ENCODE data around the gene DCHS1.

DNA sequence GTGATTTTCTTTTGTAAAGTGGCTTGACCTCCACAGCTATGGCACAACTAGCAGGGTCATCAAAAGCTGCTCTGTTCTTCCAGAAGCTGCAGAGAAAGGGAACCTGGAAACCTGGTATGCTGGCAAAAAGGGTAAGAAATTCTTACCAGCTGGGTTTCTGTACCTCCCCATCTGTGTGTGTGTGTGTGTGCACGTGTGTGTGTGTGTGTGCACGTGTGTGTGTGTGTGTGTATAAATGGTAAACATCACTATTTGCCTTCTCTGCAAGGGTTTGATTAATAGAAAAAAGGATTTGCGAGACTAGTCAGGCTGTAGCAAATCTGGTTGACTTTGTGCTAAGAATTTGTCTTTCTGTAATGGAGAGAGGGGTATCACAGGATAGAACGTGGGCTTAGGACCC lies 32.3 kb upstream of the DCHS1 start:
- TF ChIP-seq, protein P1, sequence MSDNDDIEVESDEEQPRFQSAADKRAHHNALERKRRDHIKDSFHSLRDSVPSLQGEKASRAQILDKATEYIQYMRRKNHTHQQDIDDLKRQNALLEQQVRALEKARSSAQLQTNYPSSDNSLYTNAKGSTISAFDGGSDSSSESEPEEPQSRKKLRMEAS (CRISPR knock-in tag; IDR thresholded peaks at IDR 0.05) = no peak
- TF ChIP-seq, protein P2, sequence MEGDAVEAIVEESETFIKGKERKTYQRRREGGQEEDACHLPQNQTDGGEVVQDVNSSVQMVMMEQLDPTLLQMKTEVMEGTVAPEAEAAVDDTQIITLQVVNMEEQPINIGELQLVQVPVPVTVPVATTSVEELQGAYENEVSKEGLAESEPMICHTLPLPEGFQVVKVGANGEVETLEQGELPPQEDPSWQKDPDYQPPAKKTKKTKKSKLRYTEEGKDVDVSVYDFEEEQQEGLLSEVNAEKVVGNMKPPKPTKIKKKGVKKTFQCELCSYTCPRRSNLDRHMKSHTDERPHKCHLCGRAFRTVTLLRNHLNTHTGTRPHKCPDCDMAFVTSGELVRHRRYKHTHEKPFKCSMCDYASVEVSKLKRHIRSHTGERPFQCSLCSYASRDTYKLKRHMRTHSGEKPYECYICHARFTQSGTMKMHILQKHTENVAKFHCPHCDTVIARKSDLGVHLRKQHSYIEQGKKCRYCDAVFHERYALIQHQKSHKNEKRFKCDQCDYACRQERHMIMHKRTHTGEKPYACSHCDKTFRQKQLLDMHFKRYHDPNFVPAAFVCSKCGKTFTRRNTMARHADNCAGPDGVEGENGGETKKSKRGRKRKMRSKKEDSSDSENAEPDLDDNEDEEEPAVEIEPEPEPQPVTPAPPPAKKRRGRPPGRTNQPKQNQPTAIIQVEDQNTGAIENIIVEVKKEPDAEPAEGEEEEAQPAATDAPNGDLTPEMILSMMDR (IDR thresholded peaks at IDR 0.05) = no peak
- TF ChIP-seq, protein P3, sequence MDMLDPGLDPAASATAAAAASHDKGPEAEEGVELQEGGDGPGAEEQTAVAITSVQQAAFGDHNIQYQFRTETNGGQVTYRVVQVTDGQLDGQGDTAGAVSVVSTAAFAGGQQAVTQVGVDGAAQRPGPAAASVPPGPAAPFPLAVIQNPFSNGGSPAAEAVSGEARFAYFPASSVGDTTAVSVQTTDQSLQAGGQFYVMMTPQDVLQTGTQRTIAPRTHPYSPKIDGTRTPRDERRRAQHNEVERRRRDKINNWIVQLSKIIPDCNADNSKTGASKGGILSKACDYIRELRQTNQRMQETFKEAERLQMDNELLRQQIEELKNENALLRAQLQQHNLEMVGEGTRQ (CRISPR knock-in tag; IDR thresholded peaks at IDR 0.05) = no peak
- TF ChIP-seq ZNF138 (CRISPR knock-in tag; conservative IDR thresholded peaks at IDR 0.05) (no peak), ESRRA (CRISPR knock-in tag; IDR thresholded peaks at IDR 0.05; ENCODE audit: borderline replicate concordance) (no peak), TEAD1 (CRISPR knock-in tag; IDR thresholded peaks at IDR 0.05) (no peak), ZNF121 (CRISPR knock-in tag; IDR thresholded peaks at IDR 0.05) (no peak), SP1 (CRISPR knock-in tag; conservative IDR thresholded peaks at IDR 0.05) (no peak)
- TF ChIP-seq, protein P4, sequence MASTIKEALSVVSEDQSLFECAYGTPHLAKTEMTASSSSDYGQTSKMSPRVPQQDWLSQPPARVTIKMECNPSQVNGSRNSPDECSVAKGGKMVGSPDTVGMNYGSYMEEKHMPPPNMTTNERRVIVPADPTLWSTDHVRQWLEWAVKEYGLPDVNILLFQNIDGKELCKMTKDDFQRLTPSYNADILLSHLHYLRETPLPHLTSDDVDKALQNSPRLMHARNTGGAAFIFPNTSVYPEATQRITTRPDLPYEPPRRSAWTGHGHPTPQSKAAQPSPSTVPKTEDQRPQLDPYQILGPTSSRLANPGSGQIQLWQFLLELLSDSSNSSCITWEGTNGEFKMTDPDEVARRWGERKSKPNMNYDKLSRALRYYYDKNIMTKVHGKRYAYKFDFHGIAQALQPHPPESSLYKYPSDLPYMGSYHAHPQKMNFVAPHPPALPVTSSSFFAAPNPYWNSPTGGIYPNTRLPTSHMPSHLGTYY (CRISPR knock-in tag; IDR thresholded peaks at IDR 0.05) = no peak
- TF ChIP-seq, protein P5, sequence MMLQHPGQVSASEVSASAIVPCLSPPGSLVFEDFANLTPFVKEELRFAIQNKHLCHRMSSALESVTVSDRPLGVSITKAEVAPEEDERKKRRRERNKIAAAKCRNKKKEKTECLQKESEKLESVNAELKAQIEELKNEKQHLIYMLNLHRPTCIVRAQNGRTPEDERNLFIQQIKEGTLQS (CRISPR knock-in tag; conservative IDR thresholded peaks at IDR 0.05) = no peak
- TF ChIP-seq, protein P6, sequence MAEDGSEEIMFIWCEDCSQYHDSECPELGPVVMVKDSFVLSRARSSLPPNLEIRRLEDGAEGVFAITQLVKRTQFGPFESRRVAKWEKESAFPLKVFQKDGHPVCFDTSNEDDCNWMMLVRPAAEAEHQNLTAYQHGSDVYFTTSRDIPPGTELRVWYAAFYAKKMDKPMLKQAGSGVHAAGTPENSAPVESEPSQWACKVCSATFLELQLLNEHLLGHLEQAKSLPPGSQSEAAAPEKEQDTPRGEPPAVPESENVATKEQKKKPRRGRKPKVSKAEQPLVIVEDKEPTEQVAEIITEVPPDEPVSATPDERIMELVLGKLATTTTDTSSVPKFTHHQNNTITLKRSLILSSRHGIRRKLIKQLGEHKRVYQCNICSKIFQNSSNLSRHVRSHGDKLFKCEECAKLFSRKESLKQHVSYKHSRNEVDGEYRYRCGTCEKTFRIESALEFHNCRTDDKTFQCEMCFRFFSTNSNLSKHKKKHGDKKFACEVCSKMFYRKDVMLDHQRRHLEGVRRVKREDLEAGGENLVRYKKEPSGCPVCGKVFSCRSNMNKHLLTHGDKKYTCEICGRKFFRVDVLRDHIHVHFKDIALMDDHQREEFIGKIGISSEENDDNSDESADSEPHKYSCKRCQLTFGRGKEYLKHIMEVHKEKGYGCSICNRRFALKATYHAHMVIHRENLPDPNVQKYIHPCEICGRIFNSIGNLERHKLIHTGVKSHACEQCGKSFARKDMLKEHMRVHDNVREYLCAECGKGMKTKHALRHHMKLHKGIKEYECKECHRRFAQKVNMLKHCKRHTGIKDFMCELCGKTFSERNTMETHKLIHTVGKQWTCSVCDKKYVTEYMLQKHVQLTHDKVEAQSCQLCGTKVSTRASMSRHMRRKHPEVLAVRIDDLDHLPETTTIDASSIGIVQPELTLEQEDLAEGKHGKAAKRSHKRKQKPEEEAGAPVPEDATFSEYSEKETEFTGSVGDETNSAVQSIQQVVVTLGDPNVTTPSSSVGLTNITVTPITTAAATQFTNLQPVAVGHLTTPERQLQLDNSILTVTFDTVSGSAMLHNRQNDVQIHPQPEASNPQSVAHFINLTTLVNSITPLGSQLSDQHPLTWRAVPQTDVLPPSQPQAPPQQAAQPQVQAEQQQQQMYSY (CRISPR knock-in tag; IDR thresholded peaks at IDR 0.05) = no peak
- TF ChIP-seq, protein P7, sequence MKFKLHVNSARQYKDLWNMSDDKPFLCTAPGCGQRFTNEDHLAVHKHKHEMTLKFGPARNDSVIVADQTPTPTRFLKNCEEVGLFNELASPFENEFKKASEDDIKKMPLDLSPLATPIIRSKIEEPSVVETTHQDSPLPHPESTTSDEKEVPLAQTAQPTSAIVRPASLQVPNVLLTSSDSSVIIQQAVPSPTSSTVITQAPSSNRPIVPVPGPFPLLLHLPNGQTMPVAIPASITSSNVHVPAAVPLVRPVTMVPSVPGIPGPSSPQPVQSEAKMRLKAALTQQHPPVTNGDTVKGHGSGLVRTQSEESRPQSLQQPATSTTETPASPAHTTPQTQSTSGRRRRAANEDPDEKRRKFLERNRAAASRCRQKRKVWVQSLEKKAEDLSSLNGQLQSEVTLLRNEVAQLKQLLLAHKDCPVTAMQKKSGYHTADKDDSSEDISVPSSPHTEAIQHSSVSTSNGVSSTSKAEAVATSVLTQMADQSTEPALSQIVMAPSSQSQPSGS (CRISPR knock-in tag; IDR thresholded peaks at IDR 0.05; ENCODE audit: borderline replicate concordance, low read depth) = no peak
- TF ChIP-seq, protein P8, sequence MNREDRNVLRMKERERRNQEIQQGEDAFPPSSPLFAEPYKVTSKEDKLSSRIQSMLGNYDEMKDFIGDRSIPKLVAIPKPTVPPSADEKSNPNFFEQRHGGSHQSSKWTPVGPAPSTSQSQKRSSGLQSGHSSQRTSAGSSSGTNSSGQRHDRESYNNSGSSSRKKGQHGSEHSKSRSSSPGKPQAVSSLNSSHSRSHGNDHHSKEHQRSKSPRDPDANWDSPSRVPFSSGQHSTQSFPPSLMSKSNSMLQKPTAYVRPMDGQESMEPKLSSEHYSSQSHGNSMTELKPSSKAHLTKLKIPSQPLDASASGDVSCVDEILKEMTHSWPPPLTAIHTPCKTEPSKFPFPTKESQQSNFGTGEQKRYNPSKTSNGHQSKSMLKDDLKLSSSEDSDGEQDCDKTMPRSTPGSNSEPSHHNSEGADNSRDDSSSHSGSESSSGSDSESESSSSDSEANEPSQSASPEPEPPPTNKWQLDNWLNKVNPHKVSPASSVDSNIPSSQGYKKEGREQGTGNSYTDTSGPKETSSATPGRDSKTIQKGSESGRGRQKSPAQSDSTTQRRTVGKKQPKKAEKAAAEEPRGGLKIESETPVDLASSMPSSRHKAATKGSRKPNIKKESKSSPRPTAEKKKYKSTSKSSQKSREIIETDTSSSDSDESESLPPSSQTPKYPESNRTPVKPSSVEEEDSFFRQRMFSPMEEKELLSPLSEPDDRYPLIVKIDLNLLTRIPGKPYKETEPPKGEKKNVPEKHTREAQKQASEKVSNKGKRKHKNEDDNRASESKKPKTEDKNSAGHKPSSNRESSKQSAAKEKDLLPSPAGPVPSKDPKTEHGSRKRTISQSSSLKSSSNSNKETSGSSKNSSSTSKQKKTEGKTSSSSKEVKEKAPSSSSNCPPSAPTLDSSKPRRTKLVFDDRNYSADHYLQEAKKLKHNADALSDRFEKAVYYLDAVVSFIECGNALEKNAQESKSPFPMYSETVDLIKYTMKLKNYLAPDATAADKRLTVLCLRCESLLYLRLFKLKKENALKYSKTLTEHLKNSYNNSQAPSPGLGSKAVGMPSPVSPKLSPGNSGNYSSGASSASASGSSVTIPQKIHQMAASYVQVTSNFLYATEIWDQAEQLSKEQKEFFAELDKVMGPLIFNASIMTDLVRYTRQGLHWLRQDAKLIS (CRISPR knock-in tag; IDR thresholded peaks at IDR 0.05; ENCODE audit: borderline replicate concordance) = no peak
- TF ChIP-seq, protein P9, sequence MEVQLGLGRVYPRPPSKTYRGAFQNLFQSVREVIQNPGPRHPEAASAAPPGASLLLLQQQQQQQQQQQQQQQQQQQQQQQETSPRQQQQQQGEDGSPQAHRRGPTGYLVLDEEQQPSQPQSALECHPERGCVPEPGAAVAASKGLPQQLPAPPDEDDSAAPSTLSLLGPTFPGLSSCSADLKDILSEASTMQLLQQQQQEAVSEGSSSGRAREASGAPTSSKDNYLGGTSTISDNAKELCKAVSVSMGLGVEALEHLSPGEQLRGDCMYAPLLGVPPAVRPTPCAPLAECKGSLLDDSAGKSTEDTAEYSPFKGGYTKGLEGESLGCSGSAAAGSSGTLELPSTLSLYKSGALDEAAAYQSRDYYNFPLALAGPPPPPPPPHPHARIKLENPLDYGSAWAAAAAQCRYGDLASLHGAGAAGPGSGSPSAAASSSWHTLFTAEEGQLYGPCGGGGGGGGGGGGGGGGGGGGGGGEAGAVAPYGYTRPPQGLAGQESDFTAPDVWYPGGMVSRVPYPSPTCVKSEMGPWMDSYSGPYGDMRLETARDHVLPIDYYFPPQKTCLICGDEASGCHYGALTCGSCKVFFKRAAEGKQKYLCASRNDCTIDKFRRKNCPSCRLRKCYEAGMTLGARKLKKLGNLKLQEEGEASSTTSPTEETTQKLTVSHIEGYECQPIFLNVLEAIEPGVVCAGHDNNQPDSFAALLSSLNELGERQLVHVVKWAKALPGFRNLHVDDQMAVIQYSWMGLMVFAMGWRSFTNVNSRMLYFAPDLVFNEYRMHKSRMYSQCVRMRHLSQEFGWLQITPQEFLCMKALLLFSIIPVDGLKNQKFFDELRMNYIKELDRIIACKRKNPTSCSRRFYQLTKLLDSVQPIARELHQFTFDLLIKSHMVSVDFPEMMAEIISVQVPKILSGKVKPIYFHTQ (CRISPR knock-in tag; IDR thresholded peaks at IDR 0.05) = no peak
